SK-N-SH treated with all-trans-retinoic acid at 6 μM for 48 hours (cell line): ENCODE data around the gene KLHDC8A.

Experiments
- ATAC-seq: fragments of 200-7000 bp; cut with Tn5 transposase; 3 replicates; pipeline ENCODE4 v1.9.1; 2020; ENCODE audit warnings: mild to moderate bottlenecking, moderate library complexity
- ARNTL ChIP-seq: fragments of 450-650 bp; formaldehyde crosslinking; IDR thresholded peaks from 2 replicates; pipeline ENCODE4 v1.5.0; 2020; ENCODE audit warnings: low read depth, mild to moderate bottlenecking, moderate library complexity, borderline replicate concordance
- BACH2 ChIP-seq: fragments of 250-450 bp; sonication (Bioruptor Pico); IDR thresholded peaks from 2 replicates; pipeline ENCODE4 v1.9.0; 2021; ENCODE audit warnings: mild to moderate bottlenecking, borderline replicate concordance
- ESRRG ChIP-seq: fragments of 250-450 bp; sonication (Bioruptor Pico); IDR thresholded peaks from 2 replicates; pipeline ENCODE4 v1.6.1; 2021; ENCODE audit warnings: mild to moderate bottlenecking
- GLIS3 ChIP-seq: fragments of 250-450 bp; sonication (Bioruptor Pico); IDR thresholded peaks from 2 replicates; pipeline ENCODE4 v1.5.0; 2020; ENCODE audit warnings: mild to moderate bottlenecking, moderate library complexity
- ISL1 ChIP-seq: fragments of 250-450 bp; sonication (Bioruptor Pico); IDR thresholded peaks from 2 replicates; pipeline ENCODE4 v2.1.2; 2022; ENCODE audit warnings: mild to moderate bottlenecking, moderate library complexity
- PPARA ChIP-seq: fragments of 250-450 bp; sonication (Bioruptor Pico); IDR thresholded peaks from 2 replicates; pipeline ENCODE4 v1.5.0; 2020; ENCODE audit warnings: mild to moderate bottlenecking, borderline replicate concordance
- SNAI2 ChIP-seq: fragments of 250-450 bp; sonication (Bioruptor Pico); IDR thresholded peaks from 2 replicates; pipeline ENCODE4 v1.5.0; 2020; ENCODE audit warnings: mild to moderate bottlenecking, moderate library complexity
- TCF4 ChIP-seq: fragments of 250-450 bp; sonication (Bioruptor Pico); IDR thresholded peaks from 2 replicates; pipeline ENCODE4 v1.8.0; 2021; ENCODE audit warnings: mild to moderate bottlenecking, moderate library complexity, borderline replicate concordance
- TOX ChIP-seq: fragments of 250-450 bp; sonication (Bioruptor Pico); IDR thresholded peaks from 2 replicates; pipeline ENCODE4 v1.8.0; 2021; ENCODE audit warnings: mild to moderate bottlenecking, moderate library complexity, borderline replicate concordance
- ZC3H10 ChIP-seq: fragments of 250-450 bp; sonication (Bioruptor Pico); IDR thresholded peaks from 2 replicates; pipeline ENCODE4 v1.5.1; 2021; ENCODE audit warnings: mild to moderate bottlenecking, moderate library complexity
- ZFP3 ChIP-seq: fragments of 250-450 bp; sonication (Bioruptor Pico); IDR thresholded peaks from 2 replicates; pipeline ENCODE4 v1.5.0; 2020; ENCODE audit warnings: mild to moderate bottlenecking, moderate library complexity
- ZFP30 ChIP-seq: fragments of 450-650 bp; formaldehyde crosslinking; IDR thresholded peaks from 2 replicates; pipeline ENCODE4 v1.5.0; 2022; ENCODE audit warnings: mild to moderate bottlenecking, moderate library complexity
- ZNF70 ChIP-seq: fragments of 450-650 bp; formaldehyde crosslinking; IDR thresholded peaks from 2 replicates; pipeline ENCODE4 v1.5.0; 2020; ENCODE audit warnings: mild to moderate bottlenecking, moderate library complexity
- ZNF8 ChIP-seq: fragments of 450-650 bp; formaldehyde crosslinking; IDR thresholded peaks from 2 replicates; pipeline ENCODE4 v1.5.0; 2020; ENCODE audit warnings: mild to moderate bottlenecking, moderate library complexity
- TF ChIP-seq, protein P1 (sequence below): fragments of 250-450 bp; sonication (Bioruptor Pico); IDR thresholded peaks from 2 replicates; pipeline ENCODE4 v1.8.0; 2020; ENCODE audit warnings: mild to moderate bottlenecking, moderate library complexity, borderline replicate concordance
- TF ChIP-seq, protein P2 (sequence below): fragments of 250-450 bp; sonication (Bioruptor Pico); IDR thresholded peaks from 2 replicates; pipeline ENCODE4 v1.5.1; 2021; ENCODE audit warnings: mild to moderate bottlenecking, moderate library complexity
- TF ChIP-seq, protein P3 (sequence below): fragments of 250-450 bp; sonication (Bioruptor Pico); IDR thresholded peaks from 2 replicates; pipeline ENCODE4 v1.8.0; 2021; ENCODE audit warnings: low read depth, mild to moderate bottlenecking, moderate library complexity, borderline replicate concordance
- TF ChIP-seq, protein P4 (sequence below): fragments of 250-450 bp; sonication (Bioruptor Pico); IDR thresholded peaks from 2 replicates; pipeline ENCODE4 v1.5.0; 2020; ENCODE audit warnings: mild to moderate bottlenecking, moderate library complexity
- TF ChIP-seq, protein P5 (sequence below): fragments of 250-450 bp; sonication (Bioruptor Pico); IDR thresholded peaks from 2 replicates; pipeline ENCODE4 v1.5.1; 2020; ENCODE audit warnings: low read depth, mild to moderate bottlenecking, moderate library complexity

KLHDC8A gene

DNA sequence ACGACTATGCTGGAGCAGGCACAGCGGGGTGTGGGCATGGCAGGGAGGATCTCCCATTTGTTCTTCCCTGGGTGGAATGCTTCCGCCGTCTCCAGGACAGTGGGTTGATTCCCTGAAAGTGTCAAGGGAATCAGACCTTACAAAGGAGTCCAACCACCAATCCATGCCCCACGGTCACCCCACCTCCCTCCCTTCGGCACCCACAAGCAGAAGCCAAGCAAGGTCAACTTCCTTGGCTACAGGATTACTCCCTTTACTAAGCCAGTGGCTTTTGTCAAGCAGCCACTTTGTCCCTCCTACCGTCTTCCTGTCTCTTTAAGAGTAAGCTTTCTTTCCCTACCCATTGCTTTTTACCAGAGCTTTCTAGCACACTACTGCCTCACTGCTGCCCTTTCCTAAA, 19.2 kb downstream of the KLHDC8A start (continued):
- TF ChIP-seq SNAI2 (CRISPR knock-in tag) = no peak

DNA sequence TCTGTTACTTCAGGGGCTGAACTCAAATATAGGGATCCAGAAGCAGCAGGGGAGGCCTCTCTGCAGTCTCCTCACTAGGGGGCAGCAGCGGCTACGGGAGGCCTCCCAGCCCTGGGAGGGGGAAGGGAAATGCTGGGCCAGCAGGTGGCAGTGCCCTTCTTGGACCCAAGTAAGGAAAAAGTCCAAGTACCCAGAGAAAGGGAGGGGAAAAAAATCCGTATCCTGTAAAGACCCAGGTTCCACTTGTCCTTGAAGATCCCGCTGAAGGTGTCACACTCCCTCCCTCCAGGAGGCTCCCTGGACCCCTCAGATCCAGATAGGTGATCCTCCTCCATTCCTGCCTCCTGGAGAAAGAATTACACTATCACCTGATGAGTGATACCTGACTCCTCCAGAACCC, 21.0 kb downstream of the KLHDC8A start:
- ATAC-seq = peak; percentile 98
- TF ChIP-seq ZC3H10 (CRISPR knock-in tag) = no peak
- TF ChIP-seq GLIS3 = no peak
- TF ChIP-seq, protein P1, sequence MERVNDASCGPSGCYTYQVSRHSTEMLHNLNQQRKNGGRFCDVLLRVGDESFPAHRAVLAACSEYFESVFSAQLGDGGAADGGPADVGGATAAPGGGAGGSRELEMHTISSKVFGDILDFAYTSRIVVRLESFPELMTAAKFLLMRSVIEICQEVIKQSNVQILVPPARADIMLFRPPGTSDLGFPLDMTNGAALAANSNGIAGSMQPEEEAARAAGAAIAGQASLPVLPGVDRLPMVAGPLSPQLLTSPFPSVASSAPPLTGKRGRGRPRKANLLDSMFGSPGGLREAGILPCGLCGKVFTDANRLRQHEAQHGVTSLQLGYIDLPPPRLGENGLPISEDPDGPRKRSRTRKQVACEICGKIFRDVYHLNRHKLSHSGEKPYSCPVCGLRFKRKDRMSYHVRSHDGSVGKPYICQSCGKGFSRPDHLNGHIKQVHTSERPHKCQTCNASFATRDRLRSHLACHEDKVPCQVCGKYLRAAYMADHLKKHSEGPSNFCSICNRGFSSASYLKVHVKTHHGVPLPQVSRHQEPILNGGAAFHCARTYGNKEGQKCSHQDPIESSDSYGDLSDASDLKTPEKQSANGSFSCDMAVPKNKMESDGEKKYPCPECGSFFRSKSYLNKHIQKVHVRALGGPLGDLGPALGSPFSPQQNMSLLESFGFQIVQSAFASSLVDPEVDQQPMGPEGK (CRISPR knock-in tag) = no peak
- TF ChIP-seq, protein P2, sequence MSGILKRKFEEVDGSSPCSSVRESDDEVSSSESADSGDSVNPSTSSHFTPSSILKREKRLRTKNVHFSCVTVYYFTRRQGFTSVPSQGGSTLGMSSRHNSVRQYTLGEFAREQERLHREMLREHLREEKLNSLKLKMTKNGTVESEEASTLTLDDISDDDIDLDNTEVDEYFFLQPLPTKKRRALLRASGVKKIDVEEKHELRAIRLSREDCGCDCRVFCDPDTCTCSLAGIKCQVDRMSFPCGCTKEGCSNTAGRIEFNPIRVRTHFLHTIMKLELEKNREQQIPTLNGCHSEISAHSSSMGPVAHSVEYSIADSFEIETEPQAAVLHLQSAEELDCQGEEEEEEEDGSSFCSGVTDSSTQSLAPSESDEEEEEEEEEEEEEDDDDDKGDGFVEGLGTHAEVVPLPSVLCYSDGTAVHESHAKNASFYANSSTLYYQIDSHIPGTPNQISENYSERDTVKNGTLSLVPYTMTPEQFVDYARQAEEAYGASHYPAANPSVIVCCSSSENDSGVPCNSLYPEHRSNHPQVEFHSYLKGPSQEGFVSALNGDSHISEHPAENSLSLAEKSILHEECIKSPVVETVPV (CRISPR knock-in tag) = no peak
- TF ChIP-seq SNAI2 (CRISPR knock-in tag) = no peak
- TF ChIP-seq ZNF8 (CRISPR knock-in tag) = no peak
- TF ChIP-seq, protein P3, sequence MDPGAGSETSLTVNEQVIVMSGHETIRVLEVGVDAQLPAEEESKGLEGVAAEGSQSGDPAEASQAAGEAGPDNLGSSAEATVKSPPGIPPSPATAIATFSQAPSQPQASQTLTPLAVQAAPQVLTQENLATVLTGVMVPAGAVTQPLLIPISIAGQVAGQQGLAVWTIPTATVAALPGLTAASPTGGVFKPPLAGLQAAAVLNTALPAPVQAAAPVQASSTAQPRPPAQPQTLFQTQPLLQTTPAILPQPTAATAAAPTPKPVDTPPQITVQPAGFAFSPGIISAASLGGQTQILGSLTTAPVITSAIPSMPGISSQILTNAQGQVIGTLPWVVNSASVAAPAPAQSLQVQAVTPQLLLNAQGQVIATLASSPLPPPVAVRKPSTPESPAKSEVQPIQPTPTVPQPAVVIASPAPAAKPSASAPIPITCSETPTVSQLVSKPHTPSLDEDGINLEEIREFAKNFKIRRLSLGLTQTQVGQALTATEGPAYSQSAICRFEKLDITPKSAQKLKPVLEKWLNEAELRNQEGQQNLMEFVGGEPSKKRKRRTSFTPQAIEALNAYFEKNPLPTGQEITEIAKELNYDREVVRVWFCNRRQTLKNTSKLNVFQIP (CRISPR knock-in tag) = no peak
- no peak for TF ChIP-seq ZNF70

DNA sequence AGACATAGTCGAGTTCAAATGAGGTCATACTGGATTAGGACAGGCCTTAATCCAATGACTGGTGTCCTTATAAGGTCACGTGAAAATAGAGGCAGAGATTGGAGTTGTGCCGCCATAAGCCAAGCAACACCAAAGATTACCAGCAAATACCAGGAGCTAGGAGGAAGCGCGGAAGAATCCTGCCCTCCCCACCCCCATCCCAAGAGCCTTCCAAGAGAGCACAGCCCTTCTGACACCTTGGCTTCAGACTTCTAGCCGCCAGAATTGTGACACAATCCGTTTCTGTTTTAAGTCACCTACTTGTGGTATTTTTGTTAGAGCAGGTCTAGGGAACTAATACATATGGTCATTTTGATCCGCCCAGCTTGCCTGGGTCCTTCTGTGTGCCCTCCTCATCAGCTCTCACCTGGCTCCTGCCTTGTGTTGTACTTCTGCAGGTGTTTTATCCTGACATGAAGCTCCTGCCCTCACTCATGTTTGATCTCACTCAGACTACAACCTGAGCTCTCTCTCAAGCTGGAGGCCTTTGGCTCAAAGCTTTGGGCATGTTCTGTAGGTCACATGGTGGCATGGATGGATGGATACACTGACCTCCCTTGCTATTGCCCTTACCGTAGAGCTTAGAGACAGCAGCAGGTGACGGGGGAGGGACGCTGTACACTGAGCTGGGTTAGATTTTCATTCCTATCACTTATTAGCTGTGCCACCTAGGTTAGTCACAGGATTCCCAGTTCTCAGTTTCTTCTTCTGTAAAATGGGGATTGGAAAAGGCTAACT, 24.5 kb downstream of the KLHDC8A start:
- ATAC-seq = no peak
- TF ChIP-seq, protein P4, sequence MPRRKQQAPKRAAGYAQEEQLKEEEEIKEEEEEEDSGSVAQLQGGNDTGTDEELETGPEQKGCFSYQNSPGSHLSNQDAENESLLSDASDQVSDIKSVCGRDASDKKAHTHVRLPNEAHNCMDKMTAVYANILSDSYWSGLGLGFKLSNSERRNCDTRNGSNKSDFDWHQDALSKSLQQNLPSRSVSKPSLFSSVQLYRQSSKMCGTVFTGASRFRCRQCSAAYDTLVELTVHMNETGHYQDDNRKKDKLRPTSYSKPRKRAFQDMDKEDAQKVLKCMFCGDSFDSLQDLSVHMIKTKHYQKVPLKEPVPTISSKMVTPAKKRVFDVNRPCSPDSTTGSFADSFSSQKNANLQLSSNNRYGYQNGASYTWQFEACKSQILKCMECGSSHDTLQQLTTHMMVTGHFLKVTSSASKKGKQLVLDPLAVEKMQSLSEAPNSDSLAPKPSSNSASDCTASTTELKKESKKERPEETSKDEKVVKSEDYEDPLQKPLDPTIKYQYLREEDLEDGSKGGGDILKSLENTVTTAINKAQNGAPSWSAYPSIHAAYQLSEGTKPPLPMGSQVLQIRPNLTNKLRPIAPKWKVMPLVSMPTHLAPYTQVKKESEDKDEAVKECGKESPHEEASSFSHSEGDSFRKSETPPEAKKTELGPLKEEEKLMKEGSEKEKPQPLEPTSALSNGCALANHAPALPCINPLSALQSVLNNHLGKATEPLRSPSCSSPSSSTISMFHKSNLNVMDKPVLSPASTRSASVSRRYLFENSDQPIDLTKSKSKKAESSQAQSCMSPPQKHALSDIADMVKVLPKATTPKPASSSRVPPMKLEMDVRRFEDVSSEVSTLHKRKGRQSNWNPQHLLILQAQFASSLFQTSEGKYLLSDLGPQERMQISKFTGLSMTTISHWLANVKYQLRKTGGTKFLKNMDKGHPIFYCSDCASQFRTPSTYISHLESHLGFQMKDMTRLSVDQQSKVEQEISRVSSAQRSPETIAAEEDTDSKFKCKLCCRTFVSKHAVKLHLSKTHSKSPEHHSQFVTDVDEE (CRISPR knock-in tag) = no peak
- TF ChIP-seq ISL1 (no peak), TCF4 (CRISPR knock-in tag) (no peak), ZNF70 (no peak), TOX (CRISPR knock-in tag) (no peak), BACH2 (no peak), ARNTL (CRISPR knock-in tag) (no peak), ZC3H10 (CRISPR knock-in tag) (no peak), ESRRG (CRISPR knock-in tag) (no peak), PPARA (CRISPR knock-in tag) (no peak), ZFP3 (no peak), ZFP30 (CRISPR knock-in tag) (no peak), ZNF8 (CRISPR knock-in tag) (no peak)
- TF ChIP-seq, protein P1 (CRISPR knock-in tag) = no peak
- TF ChIP-seq, protein P2 (CRISPR knock-in tag) = no peak
- TF ChIP-seq, protein P3 (CRISPR knock-in tag) = no peak
- TF ChIP-seq, protein P5, sequence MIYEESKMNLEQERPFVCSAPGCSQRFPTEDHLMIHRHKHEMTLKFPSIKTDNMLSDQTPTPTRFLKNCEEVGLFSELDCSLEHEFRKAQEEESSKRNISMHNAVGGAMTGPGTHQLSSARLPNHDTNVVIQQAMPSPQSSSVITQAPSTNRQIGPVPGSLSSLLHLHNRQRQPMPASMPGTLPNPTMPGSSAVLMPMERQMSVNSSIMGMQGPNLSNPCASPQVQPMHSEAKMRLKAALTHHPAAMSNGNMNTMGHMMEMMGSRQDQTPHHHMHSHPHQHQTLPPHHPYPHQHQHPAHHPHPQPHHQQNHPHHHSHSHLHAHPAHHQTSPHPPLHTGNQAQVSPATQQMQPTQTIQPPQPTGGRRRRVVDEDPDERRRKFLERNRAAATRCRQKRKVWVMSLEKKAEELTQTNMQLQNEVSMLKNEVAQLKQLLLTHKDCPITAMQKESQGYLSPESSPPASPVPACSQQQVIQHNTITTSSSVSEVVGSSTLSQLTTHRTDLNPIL (CRISPR knock-in tag) = no peak
